HUES48 (cell line): Measurements from ENCODE around the gene WDR76.

Experiments used
- H3K27ac ChIP-seq: one replicate; pipeline ENCODE4 v1.7.0; 2013; ENCODE audit warnings: low read depth, low read length, inconsistent platforms
- H3K27me3 ChIP-seq: 2 replicates; pipeline ENCODE4 v1.6.1; 2013; ENCODE audit warnings: mild to moderate bottlenecking, low read length; ENCODE audit not compliant: control insufficient read depth, insufficient read depth
- H3K36me3 ChIP-seq: 2 replicates; pipeline ENCODE4 v1.6.1; 2013; ENCODE audit warnings: low read length; ENCODE audit not compliant: control insufficient read depth, insufficient read depth
- H3K4me1 ChIP-seq: 2 replicates; pipeline ENCODE4 v1.6.1; 2013; ENCODE audit warnings: mild to moderate bottlenecking, low read length; ENCODE audit not compliant: control insufficient read depth, insufficient read depth
- H3K4me3 ChIP-seq: 2 replicates; pipeline ENCODE4 v1.5.1; 2013; ENCODE audit warnings: mild to moderate bottlenecking, low read depth, low read length
- H3K9ac ChIP-seq: 2 replicates; pipeline ENCODE4 v1.6.1; 2013; ENCODE audit warnings: mild to moderate bottlenecking, low read depth, low read length, moderate library complexity
- H3K9me3 ChIP-seq: 2 replicates; pipeline ENCODE4 v1.6.1; 2013; ENCODE audit warnings: low read length; ENCODE audit not compliant: control insufficient read depth, insufficient read depth

Gene WDR76

DNA sequence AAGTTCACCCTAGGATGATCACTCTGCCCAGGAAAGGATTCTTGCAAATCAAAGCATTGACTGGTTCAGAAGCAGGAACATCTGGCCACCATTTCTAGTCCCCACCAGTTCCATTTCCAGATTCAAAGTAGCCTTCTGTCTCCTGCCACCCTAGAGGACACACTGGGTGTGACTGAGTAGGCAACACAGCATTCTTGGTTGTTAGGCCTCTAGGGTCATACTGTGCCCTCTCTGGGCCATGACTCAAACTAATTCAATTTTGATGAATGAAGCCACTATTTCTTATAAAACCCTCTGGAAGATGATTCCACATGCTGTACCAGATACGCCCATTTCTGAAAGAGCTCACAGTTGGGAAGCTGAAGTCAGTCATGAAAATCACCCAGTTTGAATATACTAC, 69.7 kb downstream of the WDR76 start:
- Histone ChIP-seq H3K27me3 (no peaks in the 10 kb centered on the region), H3K36me3 (0 out of 2 replicates have a peak, but pooled peaks cover 4% of the 10 kb centered on the region), H3K4me1 (0 out of 2 replicates have a peak, but pooled peaks cover 4% of the 10 kb centered on the region), H3K27ac (no peak overlapping the region), H3K9me3 (no peaks in the 10 kb centered on the region), H3K4me3 (no peak overlapping the region), H3K9ac (no peak overlapping the region)

- H3K9me3 ChIP-seq = no peaks in the 10 kb centered on the region
- H3K4me1 ChIP-seq = peaks cover 8% of the 10 kb centered on the region
- H3K27ac ChIP-seq = no peak overlapping the region
- H3K27me3 ChIP-seq = no peaks in the 10 kb centered on the region
- 0 out of 2 replicates have a peak, but pooled peaks cover 11% of the 10 kb centered on the region for H3K36me3 ChIP-seq
- no peak overlapping the region for H3K4me3 ChIP-seq
- no peak overlapping the region for H3K9ac ChIP-seq
These were observed 72.1 kb downstream of the WDR76 start for GRCh38 chr15:43898891-43899290.

GRCh38 chr15:43899928-43900327, 73.1 kb downstream of the WDR76 start:
- no peak overlapping the region for H3K9ac ChIP-seq
- peaks cover 12% of the 10 kb centered on the region for H3K4me1 ChIP-seq
- no peak overlapping the region for H3K27ac ChIP-seq
- H3K9me3 ChIP-seq = no peaks in the 10 kb centered on the region
- 0 out of 2 replicates have a peak, but pooled peaks cover 11% of the 10 kb centered on the region for H3K36me3 ChIP-seq
- H3K27me3 ChIP-seq = no peaks in the 10 kb centered on the region
- no peak overlapping the region for H3K4me3 ChIP-seq

DNA sequence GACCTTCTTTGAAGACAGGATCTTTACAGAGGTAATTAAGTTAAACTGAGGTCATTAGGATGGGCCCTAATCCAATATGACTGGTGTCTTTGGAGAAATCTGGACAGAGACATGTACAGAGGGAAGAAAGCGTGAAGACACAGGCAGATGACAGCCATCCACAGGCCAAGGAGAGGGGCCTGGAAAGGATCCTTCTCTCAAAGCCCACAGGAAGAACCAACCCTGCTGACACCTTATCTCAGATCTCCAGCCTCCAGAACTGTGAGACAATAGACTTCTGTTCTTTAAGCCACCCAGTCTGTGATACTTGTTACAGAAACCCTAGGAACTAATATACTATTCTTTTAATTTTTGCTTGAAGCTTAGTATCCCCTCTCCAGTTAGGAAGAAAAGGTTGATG, 74.2 kb downstream of the WDR76 start:
- Histone ChIP-seq H3K9me3 (no peaks in the 10 kb centered on the region), H3K4me1 (peaks cover 12% of the 10 kb centered on the region), H3K36me3 (0 out of 2 replicates have a peak, but pooled peaks cover 11% of the 10 kb centered on the region), H3K4me3 (no peak overlapping the region), H3K27me3 (no peaks in the 10 kb centered on the region), H3K9ac (no peak overlapping the region), H3K27ac (no peak overlapping the region)

DNA sequence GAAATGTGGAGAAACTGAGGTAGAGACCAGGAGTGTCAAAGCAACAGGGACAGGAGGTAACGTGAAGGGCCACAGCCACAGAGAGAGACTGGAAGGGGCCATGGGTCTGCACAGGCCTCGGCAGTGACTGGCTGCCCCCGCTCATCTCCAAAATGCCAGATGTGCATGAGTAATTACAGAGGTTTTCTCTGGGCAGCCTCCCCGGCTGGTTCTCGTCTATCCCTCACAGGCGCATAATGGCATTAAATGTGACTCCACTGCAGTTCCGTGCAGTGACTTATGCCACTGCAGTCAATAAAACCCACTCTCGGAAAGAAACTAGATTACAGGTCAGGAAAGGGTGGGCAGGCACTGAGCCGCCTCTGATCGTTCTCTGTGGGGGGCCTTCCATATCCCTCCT, 74.7 kb downstream of the WDR76 start:
- 0 out of 2 replicates have a peak, but pooled peaks cover 11% of the 10 kb centered on the region for H3K36me3 ChIP-seq
- H3K27me3 ChIP-seq = no peaks in the 10 kb centered on the region
- no peaks in the 10 kb centered on the region for H3K9me3 ChIP-seq
- no peak overlapping the region for H3K27ac ChIP-seq
- H3K4me3 ChIP-seq = no peak overlapping the region
- no peak overlapping the region for H3K9ac ChIP-seq
- peaks cover 12% of the 10 kb centered on the region for H3K4me1 ChIP-seq

- Histone ChIP-seq H3K4me3 (no peak overlapping the region), H3K27ac (no peak overlapping the region), H3K9ac (no peak overlapping the region), H3K36me3 (0 out of 2 replicates have a peak, but pooled peaks cover 7% of the 10 kb centered on the region), H3K9me3 (no peaks in the 10 kb centered on the region), H3K4me1 (peaks cover 12% of the 10 kb centered on the region), H3K27me3 (no peaks in the 10 kb centered on the region)
These were observed 77.1 kb downstream of the WDR76 start for GRCh38 chr15:43903864-43904290.

DNA sequence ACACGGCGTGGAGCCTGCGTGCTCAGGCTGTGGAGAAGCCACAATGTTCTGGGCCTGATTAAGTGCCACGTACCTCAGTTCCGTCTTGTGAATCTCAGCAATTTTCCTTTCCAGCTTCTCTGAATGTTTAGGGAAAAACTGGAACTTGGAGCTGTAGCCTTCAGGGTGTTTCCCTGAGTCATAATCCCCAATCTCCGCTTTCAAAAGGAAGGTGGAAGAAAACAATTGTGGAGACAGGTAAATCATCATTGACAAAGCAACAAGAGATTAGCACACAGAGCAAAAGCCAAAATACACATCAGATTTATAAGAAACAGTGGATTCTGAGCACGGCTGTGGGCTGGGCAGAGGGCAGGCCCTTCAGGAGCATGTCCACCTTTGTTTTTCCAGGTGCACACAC, 79.0 kb downstream of the WDR76 start:
- Histone ChIP-seq H3K36me3 (0 out of 2 replicates have a peak, but pooled peaks cover 7% of the 10 kb centered on the region), H3K4me3 (no peak overlapping the region), H3K9ac (no peak overlapping the region), H3K27me3 (no peaks in the 10 kb centered on the region), H3K27ac (peak overlapping the region; percentile 2), H3K9me3 (no peaks in the 10 kb centered on the region), H3K4me1 (peaks cover 12% of the 10 kb centered on the region)

- Histone ChIP-seq H3K9ac (no peak overlapping the region), H3K9me3 (no peaks in the 10 kb centered on the region; the same call in 1 of the 2 replicates), H3K27me3 (no peaks in the 10 kb centered on the region), H3K4me1 (peaks cover 5% of the 10 kb centered on the region), H3K27ac (no peak overlapping the region), H3K4me3 (no peak overlapping the region), H3K36me3 (no peaks in the 10 kb centered on the region; the same call in 1 of the 2 replicates)
These were observed 81.8 kb downstream of the WDR76 start for GRCh38 chr15:43908516-43909050.

GRCh38 chr15:43911235-43911781, 84.5 kb downstream of the WDR76 start:
- Histone ChIP-seq H3K9ac (no peak overlapping the region), H3K9me3 (no peaks in the 10 kb centered on the region; the same call in 1 of the 2 replicates), H3K36me3 (no peaks in the 10 kb centered on the region; the same call in 1 of the 2 replicates), H3K27me3 (no peaks in the 10 kb centered on the region), H3K27ac (no peak overlapping the region), H3K4me3 (no peak overlapping the region), H3K4me1 (peaks cover 6% of the 10 kb centered on the region; the same call in 1 of the 2 replicates)

- no peaks in the 10 kb centered on the region; the same call in 1 of the 2 replicates for H3K9me3 ChIP-seq
- no peaks in the 10 kb centered on the region; the same call in 1 of the 2 replicates for H3K36me3 ChIP-seq
- no peak overlapping the region for H3K4me3 ChIP-seq
- peaks cover 6% of the 10 kb centered on the region; the same call in 1 of the 2 replicates for H3K4me1 ChIP-seq
- no peak overlapping the region for H3K9ac ChIP-seq
- H3K27me3 ChIP-seq = no peaks in the 10 kb centered on the region
- no peak overlapping the region for H3K27ac ChIP-seq
These were observed 85.4 kb downstream of the WDR76 start for GRCh38 chr15:43912208-43912607.

DNA sequence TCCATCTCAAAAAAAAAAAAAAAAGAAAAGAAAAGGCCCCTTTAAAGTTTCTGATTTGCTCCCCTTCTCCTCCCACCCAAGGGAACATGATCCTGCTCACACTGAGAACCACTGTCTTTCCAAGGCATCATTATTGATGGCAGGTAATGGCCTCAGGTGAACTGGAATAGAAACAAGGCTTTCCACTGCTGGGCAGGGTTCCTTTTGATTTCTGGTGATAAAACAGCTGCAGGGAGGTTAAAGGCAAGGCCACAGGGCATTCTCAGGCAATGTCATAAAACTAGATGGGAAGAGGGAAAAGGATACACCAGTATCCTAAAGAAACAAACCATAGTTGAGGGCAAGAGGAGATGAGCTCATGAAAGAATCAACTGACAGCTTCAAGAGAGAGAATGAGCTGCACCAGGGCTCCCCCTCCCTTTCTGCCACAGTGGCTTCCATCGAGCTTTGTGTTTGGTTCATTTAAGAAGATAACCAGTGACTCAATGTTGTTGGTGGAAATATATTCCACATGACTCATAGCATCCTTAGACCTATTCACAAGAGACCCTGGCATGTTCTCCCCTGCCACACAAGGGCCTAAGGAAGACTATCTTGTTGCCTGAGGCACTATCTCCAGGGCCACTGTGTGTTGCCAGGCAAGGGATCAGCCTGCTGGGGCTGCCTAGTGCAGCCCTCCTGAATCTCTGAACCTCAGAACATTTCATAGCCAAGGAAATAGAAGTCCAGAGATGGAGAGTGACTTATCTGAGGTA, 86.4 kb downstream of the WDR76 start:
- no peaks in the 10 kb centered on the region; the same call in 1 of the 2 replicates for H3K9me3 ChIP-seq
- H3K27me3 ChIP-seq = no peaks in the 10 kb centered on the region
- H3K9ac ChIP-seq = no peak overlapping the region
- H3K27ac ChIP-seq = peak overlapping the region; percentile 40
- H3K4me1 ChIP-seq = peaks cover 6% of the 10 kb centered on the region; the same call in 1 of the 2 replicates
- no peak overlapping the region for H3K4me3 ChIP-seq
- H3K36me3 ChIP-seq = no peaks in the 10 kb centered on the region; the same call in 1 of the 2 replicates
